ENCODE results near the gene ASPRV1. TPM values are rescaled to one million over a fixed set of nuclear protein-coding genes. Genes with fewer than 3 reads are reported as not detected.

Gene ASPRV1
- total and polyA plus RNA-seq, 12 donors, result 0.61 to 5.6 (median 1.9) TPM

- DNase-seq, result no peak
- 90 to 93% (median 91%) methylated on average over 5 of the region's 5 CpGs for WGBS, 4 donors
These were observed 32.3 kb upstream of the ASPRV1 start for GRCh38 chr2:69993708-69994107.

GRCh38 chr2:69993048-69993565 lies 31.7 kb upstream of the ASPRV1 start:
- 75 to 91% (median 83%) methylated on average over 5 to 7 of the region's 7 CpGs for WGBS, 4 donors
- H3K4me3 ChIP-seq, result no peak overlapping the region
- no peaks in the 10 kb centered on the region for H3K4me1 ChIP-seq (replicated peaks in 1 of 2)
- intact Hi-C loops (cut with DNase I), result no loop called here
- no peaks in the 10 kb centered on the region for H3K9me3 ChIP-seq (replicated peaks in 1 of 3)
- peaks cover 0 to 6% of the 10 kb centered on the region in 2 donors for H3K36me3 ChIP-seq (replicated peaks in 1 of 2)
- H3K27ac ChIP-seq, result no peak overlapping the region
- no peaks in the 10 kb centered on the region for H3K27me3 ChIP-seq
- TF ChIP-seq CTCF (IDR thresholded peaks at IDR 0.05) (no peak), POLR2A (IDR thresholded peaks at IDR 0.05) (no peak)
- DNase-seq, result no peak

More at GRCh38 chr2:69993708-69994107, 32.3 kb upstream of the ASPRV1 start:
- intact Hi-C loops (cut with DNase I), result no loop called here
- peaks cover 0 to 6% of the 10 kb centered on the region in 2 donors for H3K36me3 ChIP-seq (replicated peaks in 1 of 2)
- no peak overlapping the region for H3K27ac ChIP-seq
- H3K27me3 ChIP-seq, result no peaks in the 10 kb centered on the region
- no peaks in the 10 kb centered on the region for H3K9me3 ChIP-seq (replicated peaks in 1 of 3)
- no peaks in the 10 kb centered on the region for H3K4me1 ChIP-seq (replicated peaks in 1 of 2)
- H3K4me3 ChIP-seq, result no peak overlapping the region
- no peak for TF ChIP-seq CTCF (IDR thresholded peaks at IDR 0.05)
- no peak for TF ChIP-seq POLR2A (IDR thresholded peaks at IDR 0.05)

- Histone ChIP-seq H3K4me1 (replicated peaks in 1 of 2) (no peaks in the 10 kb centered on the region), H3K27ac (no peak overlapping the region), H3K36me3 (replicated peaks in 1 of 2) (peaks cover 0 to 6% of the 10 kb centered on the region in 2 donors), H3K4me3 (no peak overlapping the region), H3K27me3 (no peaks in the 10 kb centered on the region), H3K9me3 (replicated peaks in 1 of 3) (no peaks in the 10 kb centered on the region)
- intact Hi-C loops (cut with DNase I), result no loop called here
- DNase-seq, result no peak
- TF ChIP-seq POLR2A (IDR thresholded peaks at IDR 0.05) (no peak), CTCF (IDR thresholded peaks at IDR 0.05) (no peak)
- 90 to 94% (median 91%) methylated on average over 8 of the region's 8 CpGs for WGBS, 4 donors
These were observed 31.0 kb upstream of the ASPRV1 start for GRCh38 chr2:69992310-69993047.

- Histone ChIP-seq H3K4me1 (replicated peaks in 1 of 2) (no peaks in the 10 kb centered on the region), H3K4me3 (no peak overlapping the region), H3K27me3 (no peaks in the 10 kb centered on the region), H3K27ac (no peak overlapping the region), H3K36me3 (replicated peaks in 1 of 2) (no peaks in the 10 kb centered on the region), H3K9me3 (replicated peaks in 1 of 3) (no peaks in the 10 kb centered on the region)
- no peak for DNase-seq
- intact Hi-C loops (cut with DNase I), result no loop called here
- WGBS, 4 donors, result 92 to 96% (median 95%) methylated on average over 7 to 12 of the region's 12 CpGs
- TF ChIP-seq POLR2A (IDR thresholded peaks at IDR 0.05), result no peak
- TF ChIP-seq CTCF (IDR thresholded peaks at IDR 0.05), result no peak
These were observed 28.1 kb upstream of the ASPRV1 start for GRCh38 chr2:69989441-69990105.
